ENCODE measurements around the gene C1QTNF12.

Gene C1QTNF12

DNA sequence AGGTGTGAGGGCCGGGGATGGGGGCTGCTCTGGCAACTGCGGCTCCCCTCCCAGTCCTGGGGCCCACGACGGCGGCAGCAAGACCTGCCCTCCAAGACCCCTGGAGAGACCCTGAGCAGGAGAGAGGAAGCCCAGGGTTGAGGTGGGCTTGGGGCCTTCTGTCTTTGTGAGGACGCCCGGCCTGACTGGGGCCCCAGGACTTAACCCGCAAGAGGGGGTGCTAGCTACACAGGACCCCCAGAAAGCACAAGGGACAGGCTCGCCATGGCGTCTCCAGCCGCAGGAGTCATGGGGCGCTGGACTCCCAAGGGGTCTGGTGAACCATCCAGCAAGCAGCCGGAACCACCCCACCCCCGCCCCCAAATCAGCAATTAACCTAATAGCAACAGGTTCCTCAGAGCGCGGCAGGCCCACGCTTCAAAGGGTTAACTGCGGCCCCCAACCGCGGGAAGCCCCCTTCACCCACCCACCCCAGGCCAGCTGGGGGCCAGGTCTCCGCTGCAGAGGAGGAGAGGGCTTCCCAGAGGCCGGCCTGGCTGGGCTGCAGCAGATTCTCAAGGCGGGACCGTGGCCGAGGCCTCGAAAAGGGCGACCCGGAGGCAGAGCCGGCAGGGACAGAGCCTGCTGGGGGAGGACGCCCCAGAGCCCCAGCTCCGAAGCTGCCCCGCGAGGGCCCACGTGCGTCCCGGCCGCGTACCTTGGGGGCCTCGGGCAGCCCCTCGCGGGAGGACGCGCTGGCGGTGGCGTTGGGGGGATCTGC, 525 bp downstream of the C1QTNF12 start:
- no peaks in the 10 kb centered on the region for H3K4me1 ChIP-seq
- no peaks in the 10 kb centered on the region for H3K36me3 ChIP-seq (replicated peaks)
- in situ Hi-C loops (cut with MboI; ENCODE audit: low sequenced_read_pairs): loop anchor here (10.0 kb wide), 1 partner anchor 59 kb away; the partner anchor contains the start of genes ACAP3 and PUSL1
- no peaks in the 10 kb centered on the region for H3K27me3 ChIP-seq (ENCODE audit: low read depth)
- H3K4me3 ChIP-seq: no peak overlapping the region
- H3K9me3 ChIP-seq: no peaks in the 10 kb centered on the region
- DNase-seq (ENCODE audit: low spot score in 2 of 2): no peak

DNA sequence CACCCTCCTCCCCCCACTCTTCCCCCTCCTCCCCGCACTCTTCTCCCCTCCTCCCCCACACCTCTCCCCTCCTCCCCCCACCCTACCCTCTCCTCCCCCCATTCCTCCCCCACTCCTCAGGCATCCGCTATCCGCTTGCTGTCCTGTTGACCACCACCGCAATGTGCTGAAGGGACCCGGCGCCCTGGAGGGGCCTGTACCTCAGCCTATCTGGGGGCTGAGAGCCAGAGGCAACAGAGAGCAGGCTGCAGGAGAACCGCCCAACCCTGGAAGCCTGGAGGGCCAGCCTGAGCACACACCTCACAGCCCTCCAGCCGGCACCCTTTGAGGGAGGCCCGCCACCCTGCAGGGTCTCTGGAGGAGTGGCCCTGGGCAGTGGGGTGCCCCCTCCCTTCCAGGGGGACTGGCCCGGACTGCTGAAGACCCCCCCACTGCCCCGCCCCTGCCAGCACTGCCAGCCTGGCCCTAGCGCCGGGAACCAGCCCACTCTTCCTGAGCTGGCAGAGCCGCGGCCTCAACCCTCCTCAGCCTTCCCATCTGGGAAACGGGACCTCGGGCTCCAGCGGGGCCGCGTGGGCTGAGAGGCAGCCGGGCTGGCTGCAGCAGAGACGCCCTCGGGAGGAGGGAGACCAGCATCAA, 1.2 kb downstream of the C1QTNF12 start:
- Histone ChIP-seq H3K9me3 (no peaks in the 10 kb centered on the region), H3K4me1 (no peaks in the 10 kb centered on the region), H3K27me3 (ENCODE audit: low read depth) (no peaks in the 10 kb centered on the region), H3K36me3 (replicated peaks) (no peaks in the 10 kb centered on the region), H3K4me3 (no peak overlapping the region)
- no peak for DNase-seq (ENCODE audit: low spot score in 2 of 2)
- in situ Hi-C loops (cut with MboI; ENCODE audit: low sequenced_read_pairs): loop anchor here (10.0 kb wide), 1 partner anchor 60 kb away; the partner anchor contains the start of genes ACAP3 and PUSL1

DNA sequence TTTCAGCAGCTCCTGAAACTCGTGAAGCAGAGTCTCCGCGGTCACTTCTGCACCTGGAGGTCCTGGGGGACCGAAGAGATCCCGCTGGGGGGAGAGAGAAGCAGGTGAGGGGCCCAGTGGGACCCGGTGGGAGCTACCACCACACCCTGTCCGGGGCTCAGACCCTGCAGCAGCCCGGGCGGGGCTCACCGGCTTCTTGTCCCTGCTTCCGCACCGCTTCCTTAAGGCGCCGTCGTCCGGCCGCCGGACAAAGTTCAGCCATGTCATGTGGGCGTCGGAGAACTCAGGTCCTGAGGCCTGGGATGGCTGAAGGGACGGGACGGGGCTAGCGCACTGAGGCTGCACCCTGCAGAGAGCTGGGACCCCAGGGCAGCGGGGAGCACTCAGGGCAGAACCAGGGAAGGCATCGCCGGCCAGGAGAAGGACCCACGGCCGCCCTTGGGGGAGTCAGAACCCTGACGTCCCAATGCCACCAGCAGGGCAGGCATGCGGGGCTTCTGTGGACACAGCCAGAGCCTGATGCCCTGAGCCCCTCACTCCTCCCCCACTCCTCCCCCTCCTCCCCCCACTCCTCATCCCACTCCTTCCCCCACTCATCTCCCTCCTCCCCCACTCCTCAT, 2.2 kb downstream of the C1QTNF12 start:
- H3K4me1 ChIP-seq: no peaks in the 10 kb centered on the region
- DNase-seq (ENCODE audit: low spot score in 2 of 2): no peak
- H3K4me3 ChIP-seq: no peak overlapping the region
- in situ Hi-C loops (cut with MboI; ENCODE audit: low sequenced_read_pairs): loop anchor here (10.0 kb wide), 1 partner anchor 60 kb away; the partner anchor contains the start of genes ACAP3 and PUSL1
- H3K9me3 ChIP-seq: no peaks in the 10 kb centered on the region
- H3K36me3 ChIP-seq (replicated peaks): no peaks in the 10 kb centered on the region
- H3K27me3 ChIP-seq (ENCODE audit: low read depth): no peaks in the 10 kb centered on the region

DNA sequence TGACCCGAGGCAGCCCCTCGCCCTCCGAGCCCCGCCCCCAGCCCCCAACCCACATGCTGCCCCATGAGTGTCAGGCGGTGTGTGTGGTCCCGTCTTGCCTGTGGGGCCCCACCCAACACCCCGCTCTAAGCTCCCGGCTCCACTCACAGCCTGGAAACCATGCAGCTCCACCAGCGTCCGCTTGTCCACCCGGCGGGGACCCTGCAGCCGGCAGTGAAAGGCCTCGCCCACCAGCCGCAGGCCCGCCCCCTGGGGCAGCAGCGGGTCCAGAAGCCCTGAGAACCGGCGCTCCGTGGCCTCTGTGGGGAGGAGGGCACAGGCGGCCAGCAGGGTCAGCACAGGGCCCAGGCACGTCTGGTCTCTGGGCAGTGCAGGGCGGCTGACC, 2.7 kb downstream of the C1QTNF12 start:
- no peaks in the 10 kb centered on the region for H3K27me3 ChIP-seq (ENCODE audit: low read depth)
- in situ Hi-C loops (cut with MboI; ENCODE audit: low sequenced_read_pairs): loop anchor here (10.0 kb wide), 1 partner anchor 61 kb away; the partner anchor contains the start of genes ACAP3 and PUSL1
- H3K36me3 ChIP-seq (replicated peaks): no peaks in the 10 kb centered on the region
- no peak for DNase-seq (ENCODE audit: low spot score in 2 of 2)
- H3K4me3 ChIP-seq: no peak overlapping the region
- H3K9me3 ChIP-seq: no peaks in the 10 kb centered on the region
- H3K4me1 ChIP-seq: no peaks in the 10 kb centered on the region

GRCh38 chr1:1243266-1243660, 3.3 kb downstream of the C1QTNF12 start:
- in situ Hi-C loops (cut with MboI; ENCODE audit: low sequenced_read_pairs): loop anchor here (10.0 kb wide), 1 partner anchor 62 kb away; the partner anchor contains the start of genes ACAP3 and PUSL1
- no peaks in the 10 kb centered on the region for H3K4me1 ChIP-seq
- no peaks in the 10 kb centered on the region for H3K27me3 ChIP-seq (ENCODE audit: low read depth)

DNA sequence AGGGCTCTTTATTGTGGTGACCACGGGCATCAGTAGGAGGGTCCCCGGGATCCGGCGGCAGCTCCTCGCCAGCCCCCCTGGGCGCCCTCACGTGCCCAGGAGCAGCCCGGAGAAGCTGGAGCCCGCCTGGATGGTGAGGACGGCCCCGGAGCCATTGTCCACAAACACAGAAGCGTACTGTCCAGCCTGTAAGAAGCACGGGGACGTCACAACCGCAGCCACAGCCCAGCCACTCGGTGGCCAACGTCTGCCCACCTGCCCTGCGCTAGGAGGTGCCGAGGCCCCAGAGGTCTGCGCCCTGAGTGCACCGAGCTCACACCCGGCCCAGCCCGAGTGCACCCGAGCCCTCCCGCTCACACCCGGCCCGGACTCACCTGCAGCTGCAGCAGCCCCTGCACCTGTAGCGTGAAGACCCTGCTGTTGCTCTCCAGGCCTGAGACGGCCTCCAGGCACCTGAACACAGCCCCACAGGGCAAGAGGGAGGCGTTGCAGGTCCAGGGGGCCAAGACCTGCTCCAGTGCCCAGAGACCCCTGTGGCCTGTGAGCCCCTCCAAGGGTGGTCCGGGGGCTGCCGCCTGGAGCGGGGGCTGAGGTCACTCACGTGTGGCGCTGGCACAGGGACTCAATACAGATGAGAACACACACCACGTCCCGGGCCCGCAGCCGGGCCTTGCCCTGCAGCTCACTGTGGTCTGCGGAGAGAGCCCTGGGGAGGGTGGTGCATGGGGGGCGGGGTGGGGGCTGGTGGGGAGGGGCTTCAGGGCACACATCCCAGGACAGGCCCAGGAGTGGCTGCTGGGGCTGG, 3.9 kb downstream of the C1QTNF12 start:
- in situ Hi-C loops (cut with MboI; ENCODE audit: low sequenced_read_pairs): loop anchor here (10.0 kb wide), 1 partner anchor 62 kb away; the partner anchor contains the start of genes ACAP3 and PUSL1
- Histone ChIP-seq H3K36me3 (replicated peaks) (no peaks in the 10 kb centered on the region), H3K4me1 (no peaks in the 10 kb centered on the region), H3K4me3 (no peak overlapping the region), H3K9me3 (no peaks in the 10 kb centered on the region), H3K27me3 (ENCODE audit: low read depth) (no peaks in the 10 kb centered on the region)
- no peak for DNase-seq (ENCODE audit: low spot score in 2 of 2)

More at GRCh38 chr1:1243266-1243660, 3.3 kb downstream of the C1QTNF12 start:
- H3K4me3 ChIP-seq: no peak overlapping the region
- no peaks in the 10 kb centered on the region for H3K36me3 ChIP-seq (replicated peaks)
- DNase-seq (ENCODE audit: low spot score in 2 of 2): no peak
- H3K9me3 ChIP-seq: no peaks in the 10 kb centered on the region

DNA sequence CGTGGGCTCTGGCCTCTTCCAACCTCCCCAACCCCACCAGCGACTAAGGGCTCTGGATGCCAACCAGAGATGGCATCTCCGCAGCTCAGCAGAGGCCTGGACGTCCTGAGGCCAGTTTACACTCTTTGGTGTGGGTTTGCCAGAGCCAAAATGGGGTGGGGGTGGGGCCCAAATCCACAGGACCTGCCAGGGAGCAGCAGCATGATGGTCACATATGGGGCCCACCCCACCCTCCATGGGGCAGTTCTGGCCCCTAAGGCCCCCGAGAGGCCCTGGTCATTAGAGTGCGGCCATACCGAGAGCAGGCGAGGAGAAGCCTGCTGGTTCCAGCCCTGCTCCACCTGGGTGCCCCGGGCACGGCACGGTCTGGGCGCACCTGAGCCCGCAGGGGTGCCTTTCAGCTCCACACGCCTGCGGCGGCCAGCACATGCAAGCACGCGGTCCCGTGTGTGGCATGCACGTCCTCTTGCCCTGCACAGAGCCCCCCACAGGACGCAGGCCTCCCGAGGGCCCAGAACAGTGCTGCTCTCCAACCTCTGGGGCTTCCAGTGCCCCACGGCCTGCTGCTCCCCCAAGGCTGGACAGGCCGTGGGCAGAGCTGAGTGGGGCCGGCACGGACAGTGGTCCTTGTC, 4.8 kb downstream of the C1QTNF12 start:
- H3K27me3 ChIP-seq (ENCODE audit: low read depth): no peaks in the 10 kb centered on the region

GRCh38 chr1:1240822-1241587, 5.5 kb downstream of the C1QTNF12 start:
- H3K4me3 ChIP-seq: no peak overlapping the region
- no peaks in the 10 kb centered on the region for H3K9me3 ChIP-seq
- DNase-seq (ENCODE audit: low spot score in 2 of 2): no peak
- in situ Hi-C loops (cut with MboI; ENCODE audit: low sequenced_read_pairs): loop anchor here (10.0 kb wide), 1 partner anchor 64 kb away; the partner anchor contains the start of genes ACAP3 and PUSL1
- no peaks in the 10 kb centered on the region for H3K36me3 ChIP-seq (replicated peaks)
- no peaks in the 10 kb centered on the region for H3K4me1 ChIP-seq
- no peaks in the 10 kb centered on the region for H3K27me3 ChIP-seq (ENCODE audit: low read depth)

More for the DNA sequence above, 4.8 kb downstream of the C1QTNF12 start:
- Histone ChIP-seq H3K4me1 (no peaks in the 10 kb centered on the region), H3K9me3 (no peaks in the 10 kb centered on the region), H3K4me3 (no peak overlapping the region), H3K36me3 (replicated peaks) (no peaks in the 10 kb centered on the region)
- no peak for DNase-seq (ENCODE audit: low spot score in 2 of 2)
- in situ Hi-C loops (cut with MboI; ENCODE audit: low sequenced_read_pairs): loop anchor here (10.0 kb wide), 1 partner anchor 63 kb away; the partner anchor contains the start of genes ACAP3 and PUSL1

GRCh38 chr1:1240348-1240732, 6.2 kb downstream of the C1QTNF12 start:
- DNase-seq (ENCODE audit: low spot score in 2 of 2): no peak
- Histone ChIP-seq H3K4me3 (no peak overlapping the region), H3K27me3 (ENCODE audit: low read depth) (no peaks in the 10 kb centered on the region), H3K9me3 (no peaks in the 10 kb centered on the region), H3K36me3 (replicated peaks) (no peaks in the 10 kb centered on the region), H3K4me1 (no peaks in the 10 kb centered on the region)
- in situ Hi-C loops (cut with MboI; ENCODE audit: low sequenced_read_pairs): loop anchor here (10.0 kb wide), 1 partner anchor 64 kb away; the partner anchor contains the start of genes ACAP3 and PUSL1

- no peak for DNase-seq (ENCODE audit: low spot score in 2 of 2)
- H3K4me3 ChIP-seq: no peak overlapping the region
- in situ Hi-C loops (cut with MboI; ENCODE audit: low sequenced_read_pairs): loop anchor here (10.0 kb wide), 1 partner anchor 65 kb away; the partner anchor contains the start of genes ACAP3 and PUSL1
- no peaks in the 10 kb centered on the region for H3K4me1 ChIP-seq
- no peaks in the 10 kb centered on the region for H3K36me3 ChIP-seq (replicated peaks)
- no peaks in the 10 kb centered on the region for H3K9me3 ChIP-seq
- H3K27me3 ChIP-seq (ENCODE audit: low read depth): no peaks in the 10 kb centered on the region
These were observed 6.7 kb downstream of the C1QTNF12 start for GRCh38 chr1:1239614-1240347.

GRCh38 chr1:1239227-1239613, 7.3 kb downstream of the C1QTNF12 start:
- Histone ChIP-seq H3K4me3 (no peak overlapping the region), H3K4me1 (no peaks in the 10 kb centered on the region), H3K36me3 (replicated peaks) (no peaks in the 10 kb centered on the region; the same call in 1 of the 2 replicates), H3K9me3 (no peaks in the 10 kb centered on the region), H3K27me3 (ENCODE audit: low read depth) (no peaks in the 10 kb centered on the region)
- in situ Hi-C loops (cut with MboI; ENCODE audit: low sequenced_read_pairs): no loop called here
- DNase-seq (ENCODE audit: low spot score in 2 of 2): no peak
